CD4-positive, alpha-beta T cell treated with Interleukin-6 for 4 hours (primary cell): ENCODE results near the gene FNDC8.
A peak's percentile ranks its signal among the peaks of the same experiment; 100 is the strongest.
"Not testable (repeated sequence)": the region's sequence is repeated elsewhere in the genome, so short reads cannot be mapped to it uniquely, and the experiment has no call there.

Source experiments
- DNase-seq: peaks from one replicate; pipeline ENCODE4 v3.0.0-alpha.2; 2020; ENCODE audit warnings: mixed read lengths

Gene FNDC8

GRCh38 chr17:35097776-35098175, 23.6 kb upstream of the FNDC8 start:
- DNase-seq = no peak

- no peak for DNase-seq
Measured at GRCh38 chr17:35099908-35100307, 21.5 kb upstream of the FNDC8 start.

- DNase-seq = no peak
Measured at GRCh38 chr17:35101036-35101435, 20.4 kb upstream of the FNDC8 start.

DNA sequence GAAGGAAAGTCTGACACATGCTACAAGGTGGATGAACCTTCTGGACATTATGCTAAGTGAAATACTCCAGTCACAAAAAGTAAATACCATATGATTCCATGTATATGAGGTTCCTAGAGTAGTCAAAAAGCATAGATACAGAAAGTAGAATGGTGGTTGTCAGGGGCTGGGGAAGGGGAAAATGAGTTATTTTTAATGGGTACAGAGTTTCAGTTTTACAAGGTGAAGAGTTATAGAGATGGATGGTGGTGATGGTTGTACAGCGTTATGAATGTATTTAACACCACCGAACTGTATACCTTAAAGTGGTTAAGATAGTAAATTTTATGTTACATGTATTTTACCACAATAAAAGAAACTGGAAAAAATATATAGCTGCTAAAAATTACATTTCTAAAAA, 19.7 kb upstream of the FNDC8 start:
- DNase-seq = no peak

DNA sequence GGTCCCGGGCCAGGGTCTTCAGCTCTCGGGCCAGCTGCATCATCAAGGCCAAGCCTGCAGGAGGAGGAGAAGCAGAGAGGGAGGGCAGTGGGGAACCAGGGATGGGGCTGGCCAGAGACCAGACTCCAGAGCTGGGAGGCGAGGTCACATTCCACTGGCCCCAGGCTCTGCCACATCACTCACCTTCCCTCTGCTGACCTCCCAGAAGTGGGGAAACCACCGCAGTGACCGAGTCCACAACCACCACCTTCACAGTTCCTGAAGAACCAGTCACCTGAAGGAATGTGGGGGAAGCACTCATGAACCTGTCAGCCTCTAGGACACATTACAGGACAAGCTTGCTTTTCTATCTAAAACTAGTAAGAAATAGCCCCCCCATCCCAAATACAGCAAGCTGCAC, 18.1 kb upstream of the FNDC8 start:
- no peak for DNase-seq

DNA sequence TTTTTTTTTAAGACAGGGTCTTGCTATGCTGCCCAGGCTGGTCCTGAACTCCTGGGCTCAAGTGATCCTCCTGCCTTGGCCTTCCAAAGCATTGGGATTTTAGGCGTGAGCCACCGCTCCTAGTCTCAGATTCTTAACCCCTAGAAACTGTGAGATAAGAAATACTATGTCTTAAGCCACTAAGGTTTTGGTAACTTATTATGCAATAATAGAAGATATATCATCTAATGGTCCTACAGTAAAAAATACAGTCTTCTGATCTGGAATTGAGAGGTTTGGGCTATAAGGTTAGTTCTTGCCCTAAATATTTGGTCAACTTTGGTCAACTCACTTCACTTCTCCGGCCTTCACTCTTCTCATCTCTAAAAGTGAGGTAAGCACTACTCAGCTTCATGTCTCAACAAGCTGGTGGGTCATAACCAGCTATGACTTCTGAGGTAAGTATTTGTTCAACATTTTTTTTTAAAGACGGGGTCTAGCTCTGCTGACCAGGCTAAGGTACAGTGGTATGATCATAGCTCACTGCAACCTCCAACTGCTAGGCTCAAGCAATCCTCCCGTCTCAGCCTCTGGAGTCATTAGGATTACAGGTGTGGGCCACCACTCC, 16.5 kb upstream of the FNDC8 start:
- no peak for DNase-seq

DNA sequence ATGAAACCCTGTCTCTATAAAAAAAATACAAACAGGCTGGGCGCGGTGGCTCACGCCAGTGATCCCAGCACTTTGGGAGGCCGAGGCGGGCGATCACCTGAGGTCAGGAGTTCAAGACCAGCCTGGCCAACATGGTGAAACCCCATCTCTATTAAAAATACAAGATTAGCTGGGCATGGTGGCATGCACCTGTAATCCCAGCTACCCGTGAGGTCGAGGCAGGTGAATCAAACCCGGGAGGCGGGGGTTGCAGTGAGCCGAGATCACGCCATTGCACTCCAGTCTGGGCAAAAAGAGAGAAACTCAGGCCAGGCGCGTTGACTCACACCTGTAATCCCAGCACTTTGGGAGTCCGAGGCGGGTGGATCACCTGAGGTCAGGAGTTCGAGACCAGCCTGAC, 10.6 kb upstream of the FNDC8 start:
- not testable (repeated sequence) for DNase-seq

DNA sequence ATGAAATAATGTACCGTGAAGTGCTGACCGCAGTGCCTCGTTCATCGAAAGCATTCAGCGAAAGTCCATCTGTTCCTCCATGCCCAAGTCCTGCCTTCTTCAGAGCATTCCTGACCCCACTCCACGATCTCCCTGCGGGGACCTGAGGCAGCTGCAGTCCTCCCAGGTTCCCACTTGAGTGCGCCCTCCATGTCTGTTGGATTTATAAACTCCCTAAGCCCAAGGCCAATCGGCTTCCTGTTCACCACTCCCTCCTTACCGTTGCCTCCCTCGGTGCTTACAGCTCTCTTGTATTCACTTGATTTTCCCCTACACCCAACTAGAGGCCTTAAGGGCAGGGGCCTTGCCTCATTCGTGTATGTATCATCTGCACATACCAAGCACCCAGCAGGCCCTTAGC, 4.6 kb upstream of the FNDC8 start:
- no peak for DNase-seq

- DNase-seq = peak; percentile 45
Measured at GRCh38 chr17:35117984-35118383, 3.4 kb upstream of the FNDC8 start.

DNA sequence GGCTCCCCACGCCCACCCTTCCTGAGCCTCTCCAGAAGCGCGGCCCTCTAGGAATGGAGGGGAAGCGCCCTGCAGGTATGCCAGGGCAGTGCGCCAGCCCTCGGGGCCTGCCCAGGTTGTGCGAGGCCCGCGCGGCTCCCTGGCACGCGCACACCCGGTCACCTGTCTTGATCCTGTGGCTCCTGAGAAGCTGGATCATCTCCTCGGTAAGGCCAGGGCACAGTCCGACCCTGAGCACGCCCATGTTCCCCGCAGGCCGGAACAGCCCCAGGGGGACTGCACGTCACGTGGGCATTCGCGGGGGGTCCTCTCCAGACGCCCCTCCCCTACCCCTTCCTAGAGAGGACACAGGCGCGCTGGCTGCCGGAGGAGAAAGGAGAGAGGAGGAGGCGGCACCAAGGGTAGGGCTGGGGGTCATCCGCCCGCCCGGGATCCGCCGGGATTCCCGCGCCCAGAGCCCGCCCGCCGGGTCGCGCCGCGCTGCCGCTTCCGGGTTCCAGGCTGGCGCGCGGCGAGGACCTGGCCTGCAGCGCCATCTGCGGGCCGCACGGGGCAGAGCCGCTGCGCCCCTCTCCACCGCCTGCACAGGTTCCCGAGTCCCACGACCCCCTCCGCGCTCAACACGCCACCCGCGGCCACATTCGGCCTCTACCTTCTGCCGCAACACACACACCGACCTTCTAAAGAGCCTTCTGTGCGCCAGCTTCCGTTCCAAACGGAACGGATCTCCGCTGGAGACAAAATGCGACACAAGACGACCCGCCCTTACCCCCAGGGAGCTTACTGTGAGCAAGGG, 1.8 kb upstream of the FNDC8 start, which contains the start of gene RAD51D:
RAD51D (minus strand) TSS at position 491 of the 796 bp plus-strand sequence; CDS start at position 244, 247 bp downstream.
- DNase-seq = peak; percentile 84

DNA sequence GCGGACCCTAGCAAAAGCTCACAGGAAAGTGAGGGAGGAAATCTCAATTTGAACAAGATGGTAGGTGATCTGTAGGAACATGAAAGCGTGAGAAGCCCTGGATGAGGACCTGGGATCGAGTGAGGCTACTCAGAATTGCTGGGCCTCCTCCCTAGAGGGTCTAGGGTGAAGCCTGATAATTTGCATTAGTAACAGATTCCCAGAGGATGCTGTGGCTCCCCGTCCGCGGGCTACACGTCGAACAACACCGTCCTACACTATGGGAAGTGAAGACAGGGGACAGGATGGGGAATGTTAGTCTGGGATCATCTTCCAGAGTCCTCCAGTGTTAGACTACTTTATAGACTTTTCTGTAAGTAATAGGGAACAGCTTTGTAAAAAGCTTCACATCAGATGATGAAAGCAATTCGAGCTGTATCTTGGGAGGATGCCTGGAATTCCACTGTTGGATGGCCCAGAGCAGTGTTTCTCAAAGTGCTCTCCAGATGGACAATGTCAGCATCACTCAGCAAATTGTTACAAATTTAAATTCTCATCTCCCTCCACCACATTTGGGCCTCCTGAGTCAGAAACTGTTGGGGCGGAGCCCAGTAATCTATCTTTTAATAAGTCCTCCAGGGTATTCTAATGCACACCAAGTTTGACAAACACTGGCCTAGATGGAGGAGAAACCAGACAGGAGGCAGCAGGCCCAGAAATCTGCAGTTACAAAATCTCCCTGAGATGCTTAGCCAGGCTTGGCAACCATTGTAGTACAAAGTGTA, 6.5 kb downstream of the FNDC8 start:
- DNase-seq = no peak

DNA sequence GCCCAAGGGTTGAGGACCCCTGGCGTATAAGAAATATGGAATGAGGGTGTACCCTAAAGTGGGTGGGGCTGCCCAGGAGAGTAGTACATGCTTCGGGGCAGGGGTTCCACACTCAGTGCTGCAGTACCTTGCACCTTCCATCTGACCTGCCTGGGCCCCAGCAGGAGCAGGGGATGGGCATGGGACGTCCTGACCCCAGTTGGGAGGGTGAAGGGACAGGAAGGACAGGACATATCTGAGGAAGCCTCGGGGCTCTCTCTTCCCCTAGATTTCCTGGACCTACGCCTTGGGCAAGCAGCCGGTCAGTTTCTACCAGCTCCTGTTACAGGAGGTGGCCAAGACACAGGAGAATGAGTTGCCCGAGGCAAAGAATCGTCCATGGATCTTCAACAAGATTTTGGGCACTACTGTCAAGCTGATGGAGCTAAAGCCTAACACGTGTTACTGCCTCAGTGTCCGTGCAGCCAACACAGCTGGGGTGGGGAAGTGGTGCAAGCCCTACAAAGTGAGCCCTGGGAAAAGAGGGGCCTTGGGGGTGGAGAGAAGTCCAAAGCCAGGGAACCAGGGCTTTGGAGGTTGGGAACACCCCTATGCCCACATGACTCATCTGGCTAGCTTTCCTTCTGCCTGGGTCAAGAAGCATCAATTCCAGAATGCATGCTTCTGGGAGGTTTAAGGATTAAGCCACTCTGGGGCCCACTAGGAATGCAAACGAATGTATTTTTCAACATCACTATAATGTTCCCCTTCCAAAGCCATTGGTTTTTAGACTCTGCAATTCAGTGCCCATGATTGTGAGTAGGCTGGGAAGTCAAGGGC, 7.9 kb downstream of the FNDC8 start:
- no peak for DNase-seq

- no peak for DNase-seq
Measured at GRCh38 chr17:35129973-35130351, 8.5 kb downstream of the FNDC8 start.

DNA sequence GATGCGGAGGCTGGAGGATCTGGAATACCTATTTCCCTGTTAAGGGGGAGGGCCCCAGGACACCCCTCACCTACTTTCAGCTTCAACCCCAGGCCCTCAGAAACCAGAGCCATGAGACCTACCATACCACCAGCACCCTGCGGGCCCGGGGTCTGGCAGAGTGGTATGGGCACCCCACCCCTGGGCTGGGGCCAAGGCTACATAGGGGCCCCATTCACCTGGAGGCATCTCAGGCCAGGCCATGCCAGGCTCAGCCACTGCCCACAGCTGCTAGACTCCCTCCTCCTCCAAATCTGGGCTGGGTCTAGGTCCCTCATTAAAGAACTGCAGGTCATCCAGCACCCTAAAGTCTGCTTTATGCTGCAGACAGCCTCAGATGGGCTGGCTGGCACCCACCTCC, 9.0 kb downstream of the FNDC8 start:
- DNase-seq = no peak

GRCh38 chr17:35132099-35132498, 10.7 kb downstream of the FNDC8 start:
- DNase-seq = no peak

GRCh38 chr17:35132816-35133550, 11.6 kb downstream of the FNDC8 start:
- no peak for DNase-seq

GRCh38 chr17:35135322-35135721, 13.9 kb downstream of the FNDC8 start:
- DNase-seq = no peak

DNA sequence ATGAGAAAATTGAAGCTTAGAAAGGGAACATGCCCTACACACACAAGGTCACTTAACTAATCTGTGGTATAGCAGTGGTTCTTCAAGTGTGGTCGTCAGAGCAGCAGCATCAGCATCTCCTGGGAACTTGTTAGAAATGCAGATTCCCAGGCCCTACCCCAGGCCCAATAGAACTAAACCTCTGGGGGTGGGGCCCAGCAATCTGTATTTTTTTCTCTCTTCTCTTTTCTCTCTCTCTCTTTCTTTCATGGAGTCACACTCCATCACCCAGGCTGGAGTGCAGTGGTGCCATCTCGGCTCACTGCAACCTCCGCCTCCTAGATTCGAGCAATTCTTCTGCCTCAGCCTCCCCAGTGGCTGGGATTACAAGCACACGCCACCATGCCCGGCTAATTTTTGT, 16.8 kb downstream of the FNDC8 start:
- DNase-seq = no peak

DNA sequence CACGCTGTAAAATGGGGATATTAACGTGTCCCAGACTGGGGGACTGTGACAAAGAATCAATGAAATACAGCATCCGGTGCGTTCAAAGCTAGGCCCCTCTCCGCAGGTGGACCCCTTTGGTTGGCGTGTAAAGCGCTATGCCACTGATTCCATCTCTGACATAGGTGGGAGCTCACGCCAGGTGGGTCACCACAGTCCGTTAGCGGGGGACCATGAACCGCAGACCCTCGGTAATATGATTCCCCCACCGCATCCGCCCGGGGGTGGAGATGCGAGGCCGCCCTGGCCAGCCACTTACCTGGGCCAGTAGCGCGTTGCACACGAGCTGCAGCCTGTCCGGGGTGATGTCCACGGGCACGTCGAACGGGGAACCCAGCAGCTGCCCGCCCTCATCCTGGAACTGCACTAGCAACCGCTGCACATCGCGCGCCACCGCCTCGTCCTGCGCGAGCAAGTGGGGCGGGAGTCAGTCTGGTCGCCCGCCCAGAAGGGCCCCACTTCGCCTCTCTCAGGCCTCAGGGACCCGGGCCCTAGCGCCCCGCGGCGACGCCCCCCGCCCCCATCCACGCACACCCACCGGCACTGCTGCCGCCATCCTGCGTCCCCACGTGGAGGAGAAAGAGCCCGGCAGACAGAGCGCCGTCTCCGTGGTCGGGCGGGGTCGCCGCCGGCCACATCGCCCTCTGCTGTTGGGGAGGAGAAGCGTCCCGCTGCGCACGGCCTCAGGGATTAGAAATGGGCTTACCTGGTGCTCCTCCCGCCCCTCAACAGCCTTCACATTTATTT, 20.5 kb downstream of the FNDC8 start, which contains the start of gene NLE1:
NLE1 (minus strand) TSS at position 623 of the 786 bp plus-strand sequence; CDS start at position 595, 28 bp downstream.
- peak; percentile 89 for DNase-seq

GRCh38 chr17:35142467-35142796, 21.0 kb downstream of the FNDC8 start:
- no peak for DNase-seq

DNA sequence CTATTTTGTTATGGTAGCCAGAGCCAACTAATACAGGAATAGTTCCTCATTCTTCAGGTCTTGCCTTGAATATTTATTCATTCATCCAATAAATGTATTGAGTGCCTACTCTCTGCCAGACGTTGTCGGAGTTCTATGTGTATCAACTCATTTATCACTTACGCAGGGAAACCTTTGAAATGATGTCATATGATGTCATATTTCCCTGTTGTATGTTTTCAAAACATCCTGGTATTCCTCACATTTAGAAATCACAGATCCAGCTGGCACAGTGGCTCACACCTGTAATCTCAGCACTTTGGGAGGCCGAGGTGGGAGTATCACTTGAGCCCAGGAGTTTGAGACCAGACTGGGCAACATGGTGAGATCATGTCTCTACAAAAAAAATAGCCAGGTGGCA, 23.4 kb downstream of the FNDC8 start:
- no peak for DNase-seq
